Uterus (tissue), 4 donors: Measurements from ENCODE around the gene CAMKV. TPM values are rescaled to one million over a fixed set of nuclear protein-coding genes. Genes with fewer than 3 reads are reported as not detected.
"Not testable (repeated sequence)": the region's sequence is repeated elsewhere in the genome, so short reads cannot be mapped to it uniquely, and the experiment has no call there.

Source experiments
- DNase-seq, 2 donors: peaks; one replicate each; pipeline ENCODE4 v3.0.0-alpha.2; 2019 to 2020
- H3K27ac ChIP-seq, 2 donors: fragments of 200-600 bp; sonication (generic); 1 replicate in 1 of 2; 2 replicates in 1 of 2; pipeline ENCODE4 v1.5.1; 2016 to 2018
- H3K27me3 ChIP-seq, 2 donors: fragments of 200-600 bp; sonication (generic); one replicate each; pipeline ENCODE4 v1.5.1; 2018 to 2019; ENCODE audit warnings: control low read depth in 1 of 2
- H3K36me3 ChIP-seq, 2 donors: fragments of 200-600 bp; sonication (generic); one replicate each; pipeline ENCODE4 v1.5.1; 2019; ENCODE audit warnings: control low read depth in 1 of 2
- H3K4me1 ChIP-seq, 2 donors: fragments of 200-600 bp; sonication (generic); one replicate each; pipeline ENCODE4 v1.5.1; 2018 to 2019; ENCODE audit warnings: control low read depth in 1 of 2
- H3K4me3 ChIP-seq, 2 donors: fragments of 200-600 bp; sonication (generic); 1 replicate in 1 of 2; 2 replicates in 1 of 2; pipeline ENCODE4 v1.5.1; 2018 to 2019; ENCODE audit warnings: mild to moderate bottlenecking in 1 of 2
- H3K9me3 ChIP-seq, 2 donors: fragments of 200-600 bp; sonication (generic); one replicate each; pipeline ENCODE4 v1.5.1; 2019; ENCODE audit warnings: control low read depth in 1 of 2
- CTCF ChIP-seq, 4 experiments: fragments of 200-600 bp in 2 of 4; fragments of 450-650 bp in 2 of 4; sonication (generic) in 2 of 4; IDR thresholded peaks; one replicate each; pipeline ENCODE4 v1.5.1; 2016 to 2019; ENCODE audit warnings: antibody characterized with exemption in 4 of 4, mild to moderate bottlenecking in 2 of 4, moderate library complexity in 1 of 4
- POLR2A ChIP-seq, 2 donors: fragments of 450-650 bp; IDR thresholded peaks; one replicate each; pipeline ENCODE4 v1.6.1; 2016; ENCODE audit warnings: antibody characterized with exemption in 2 of 2, mild to moderate bottlenecking in 1 of 2, moderate library complexity in 1 of 2
- intact Hi-C: fragments of 100-400 bp; cut with DNase I; formaldehyde crosslinking; loops from one replicate; pipeline ENCODE4 v1.15.1; 2023; ENCODE audit warnings: low total_unique reads
- total RNA-seq, 4 donors: library from RNA; depleted of rRNA in 3 of 4; stranded (reverse); fragments of >200 nt in 3 of 4; gene quantifications; one replicate each; pipeline versions ENCODE4 v1.1.0 to v1.2.4, GENCODE V29; 2014 to 2023
- donor health status: DM: yes; HTN: yes; CAD: no.

The CAMKV gene
- total RNA-seq, 4 donors from 2014 or later, result 0.28 TPM; not detected in 3

- no peaks in the 10 kb centered on the region for H3K9me3 ChIP-seq
These were observed 41.9 kb upstream of the CAMKV start for GRCh38 chr3:49911611-49912010.

GRCh38 chr3:49911124-49911420 lies 41.4 kb upstream of the CAMKV start:
- no peak for TF ChIP-seq CTCF (IDR thresholded peaks at IDR 0.05)
- no peak for TF ChIP-seq POLR2A (IDR thresholded peaks at IDR 0.05)
- H3K36me3 ChIP-seq, result no peaks in the 10 kb centered on the region
- no peak for DNase-seq
- H3K4me3 ChIP-seq, result no peak overlapping the region
- H3K9me3 ChIP-seq, result no peaks in the 10 kb centered on the region
- H3K27me3 ChIP-seq, result no peaks in the 10 kb centered on the region
- no peak overlapping the region for H3K27ac ChIP-seq
- H3K4me1 ChIP-seq, result no peaks in the 10 kb centered on the region
- intact Hi-C loops, result no loop called here

More at GRCh38 chr3:49911611-49912010, 41.9 kb upstream of the CAMKV start:
- Histone ChIP-seq H3K27ac (no peak overlapping the region), H3K4me1 (no peaks in the 10 kb centered on the region), H3K36me3 (no peaks in the 10 kb centered on the region), H3K27me3 (no peaks in the 10 kb centered on the region), H3K4me3 (no peak overlapping the region)
- intact Hi-C loops, result no loop called here
- no peak for DNase-seq
- no peak for TF ChIP-seq POLR2A (IDR thresholded peaks at IDR 0.05)
- no peak for TF ChIP-seq CTCF (IDR thresholded peaks at IDR 0.05)

GRCh38 chr3:49910409-49911123 lies 40.9 kb upstream of the CAMKV start:
- H3K27ac ChIP-seq, result no peak overlapping the region
- H3K36me3 ChIP-seq, result no peaks in the 10 kb centered on the region
- DNase-seq, result no peak
- H3K4me1 ChIP-seq, result no peaks in the 10 kb centered on the region
- no peak for TF ChIP-seq CTCF (IDR thresholded peaks at IDR 0.05)
- no peak for TF ChIP-seq POLR2A (IDR thresholded peaks at IDR 0.05)
- no peaks in the 10 kb centered on the region for H3K9me3 ChIP-seq
- no peak overlapping the region for H3K4me3 ChIP-seq
- intact Hi-C loops, result no loop called here
- H3K27me3 ChIP-seq, result no peaks in the 10 kb centered on the region

GRCh38 chr3:49908373-49909199 lies 38.9 kb upstream of the CAMKV start:
- intact Hi-C loops, result no loop called here
- no peak for TF ChIP-seq CTCF (IDR thresholded peaks at IDR 0.05)
- no peak for TF ChIP-seq POLR2A (IDR thresholded peaks at IDR 0.05)
- no peak for DNase-seq
- Histone ChIP-seq H3K27ac (no peak overlapping the region), H3K4me3 (no peak overlapping the region), H3K4me1 (no peaks in the 10 kb centered on the region), H3K9me3 (no peaks in the 10 kb centered on the region), H3K27me3 (no peaks in the 10 kb centered on the region), H3K36me3 (no peaks in the 10 kb centered on the region)

- DNase-seq, result peak in 1 of 2 donors; percentile 49
- intact Hi-C loops, result no loop called here
- H3K27me3 ChIP-seq, result no peaks in the 10 kb centered on the region
- peak overlapping the region in 1 of 2 donors; percentile 13 for H3K4me3 ChIP-seq
- H3K27ac ChIP-seq, result peak overlapping the region; percentile 23 to 47
- TF ChIP-seq POLR2A (IDR thresholded peaks at IDR 0.05) (no peak), CTCF (IDR thresholded peaks at IDR 0.05) (peak; percentile 41 to 59 (median 56))
- H3K4me1 ChIP-seq, result no peaks in the 10 kb centered on the region
- no peaks in the 10 kb centered on the region for H3K9me3 ChIP-seq
- no peaks in the 10 kb centered on the region for H3K36me3 ChIP-seq
These were observed 36.5 kb upstream of the CAMKV start for GRCh38 chr3:49906073-49906743.

- H3K4me1 ChIP-seq, intact Hi-C loops, H3K27me3 ChIP-seq, H3K36me3 ChIP-seq, DNase-seq, H3K4me3 ChIP-seq, H3K9me3 ChIP-seq: not testable (repeated sequence)
- peak overlapping the region in 1 of 2 donors; percentile 5 for H3K27ac ChIP-seq
These were observed 34.7 kb upstream of the CAMKV start for GRCh38 chr3:49904448-49904847.
